Fibroblast of villous mesenchyme (primary cell): Measurements from ENCODE around the gene GRM8. TPM values are rescaled to one million over a fixed set of nuclear protein-coding genes. Genes with fewer than 3 reads are reported as not detected.
"Not testable (repeated sequence)": the region's sequence is repeated elsewhere in the genome, so short reads cannot be mapped to it uniquely, and the experiment has no call there.

ENCODE experiments used
- DNase-seq: peaks from one replicate; pipeline ENCODE4 v3.0.0-alpha.2; 2010; ENCODE audit warnings: low read depth
- H3K4me3 ChIP-seq: 2 replicates; pipeline ENCODE4 v1.5.1; 2011; ENCODE audit warnings: low read depth, mild to moderate bottlenecking, low read length
- total RNA-seq: library from RNA; depleted of rRNA; stranded (reverse); fragments of >200 nt; gene quantifications from 2 replicates; pipeline ENCODE4 v1.2.3, GENCODE V29; 2012
- TF ChIP-seq, protein P1 (sequence below): IDR thresholded peaks from 2 replicates; pipeline ENCODE4 v1.5.1; 2012; ENCODE audit warnings: low read depth, mild to moderate bottlenecking, low read length; ENCODE audit not compliant: insufficient read depth

The GRM8 gene
- total RNA-seq, 1 donor, result not detected

DNA sequence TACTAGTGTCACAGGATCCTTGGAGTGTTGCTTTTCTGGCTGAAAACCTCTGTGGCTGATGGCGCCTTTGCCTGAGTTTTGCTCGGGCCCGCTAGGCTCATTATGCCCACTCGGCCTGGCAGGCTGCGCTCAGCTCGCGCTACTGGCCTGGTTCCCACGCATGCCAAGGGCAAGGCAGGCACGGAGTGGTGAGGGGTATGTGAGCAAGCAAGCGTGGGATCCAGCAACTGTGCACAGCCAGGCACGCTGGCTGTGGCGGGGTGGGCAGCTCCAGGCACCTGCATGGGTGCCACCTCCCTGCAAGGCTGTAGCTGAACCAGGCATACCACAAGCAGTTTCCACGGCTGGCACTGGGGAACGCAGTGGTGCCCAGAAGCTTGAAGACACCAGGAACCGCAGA, 562.6 kb downstream of the GRM8 start:
- DNase-seq, result no peak
- TF ChIP-seq, protein P1, sequence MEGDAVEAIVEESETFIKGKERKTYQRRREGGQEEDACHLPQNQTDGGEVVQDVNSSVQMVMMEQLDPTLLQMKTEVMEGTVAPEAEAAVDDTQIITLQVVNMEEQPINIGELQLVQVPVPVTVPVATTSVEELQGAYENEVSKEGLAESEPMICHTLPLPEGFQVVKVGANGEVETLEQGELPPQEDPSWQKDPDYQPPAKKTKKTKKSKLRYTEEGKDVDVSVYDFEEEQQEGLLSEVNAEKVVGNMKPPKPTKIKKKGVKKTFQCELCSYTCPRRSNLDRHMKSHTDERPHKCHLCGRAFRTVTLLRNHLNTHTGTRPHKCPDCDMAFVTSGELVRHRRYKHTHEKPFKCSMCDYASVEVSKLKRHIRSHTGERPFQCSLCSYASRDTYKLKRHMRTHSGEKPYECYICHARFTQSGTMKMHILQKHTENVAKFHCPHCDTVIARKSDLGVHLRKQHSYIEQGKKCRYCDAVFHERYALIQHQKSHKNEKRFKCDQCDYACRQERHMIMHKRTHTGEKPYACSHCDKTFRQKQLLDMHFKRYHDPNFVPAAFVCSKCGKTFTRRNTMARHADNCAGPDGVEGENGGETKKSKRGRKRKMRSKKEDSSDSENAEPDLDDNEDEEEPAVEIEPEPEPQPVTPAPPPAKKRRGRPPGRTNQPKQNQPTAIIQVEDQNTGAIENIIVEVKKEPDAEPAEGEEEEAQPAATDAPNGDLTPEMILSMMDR, result no peak
- H3K4me3 ChIP-seq, result no peak overlapping the region

DNA sequence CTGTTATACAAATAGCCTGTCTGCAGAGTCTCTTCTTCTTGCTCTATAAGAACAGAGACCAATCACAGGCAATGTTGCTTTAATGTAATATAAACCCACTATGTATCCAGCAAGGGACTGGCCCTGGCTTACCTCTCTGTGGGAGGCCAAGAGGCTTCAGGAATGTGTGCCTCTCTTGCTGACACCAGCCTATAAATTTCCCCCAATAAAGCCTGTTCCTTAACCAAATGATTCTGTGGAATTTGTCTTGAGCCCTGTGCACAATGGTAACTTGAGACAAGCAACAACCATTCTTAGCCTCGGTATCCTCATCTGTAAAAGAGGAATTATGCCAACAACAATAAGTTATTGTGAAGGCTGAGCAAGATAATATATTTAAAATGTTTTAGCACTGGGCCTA, 563.7 kb downstream of the GRM8 start:
- no peak overlapping the region for H3K4me3 ChIP-seq
- TF ChIP-seq, protein P1, result no peak
- no peak for DNase-seq

DNA sequence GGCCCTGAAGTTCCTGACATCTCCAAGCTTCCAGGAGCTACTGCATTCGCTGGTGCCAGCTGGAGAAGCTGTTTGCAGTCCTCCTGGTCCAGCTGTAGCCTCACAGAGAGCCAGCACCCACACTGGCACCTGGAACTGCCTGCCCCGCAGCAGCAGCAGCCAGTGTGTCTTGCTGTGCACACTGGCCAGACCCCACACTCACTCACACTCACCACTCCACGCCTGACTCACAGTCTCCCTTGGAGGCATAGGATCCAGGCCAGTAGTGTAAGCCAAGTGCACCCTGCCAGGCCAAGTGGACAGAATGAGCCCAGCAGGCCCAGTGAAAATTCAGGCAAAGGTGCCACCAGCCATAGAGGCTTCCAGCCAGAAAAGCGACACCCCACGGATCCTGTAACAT, 566.3 kb downstream of the GRM8 start:
- DNase-seq, result no peak
- H3K4me3 ChIP-seq, result no peak overlapping the region
- TF ChIP-seq, protein P1, result no peak

DNA sequence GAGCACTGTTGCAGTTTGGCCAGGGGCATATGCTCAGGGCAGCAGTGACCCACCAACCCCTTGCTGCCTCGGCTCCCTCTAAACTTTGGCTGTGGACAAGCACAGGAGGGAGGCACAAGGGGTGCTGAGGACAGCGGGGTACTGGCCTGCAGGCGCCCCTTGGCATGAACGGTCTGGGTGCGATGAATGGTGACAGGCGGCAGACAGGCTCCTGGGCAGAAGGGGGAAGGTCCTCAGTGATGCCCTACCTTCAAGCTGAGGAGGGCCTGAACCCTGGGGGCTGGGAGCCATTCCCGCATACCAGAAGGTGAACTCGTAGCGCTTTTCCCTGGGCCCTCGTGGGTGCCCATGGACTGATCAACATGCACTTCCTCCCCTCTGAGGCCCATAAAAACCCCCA, 567.1 kb downstream of the GRM8 start:
- TF ChIP-seq, protein P1, result no peak
- DNase-seq, result no peak

DNA sequence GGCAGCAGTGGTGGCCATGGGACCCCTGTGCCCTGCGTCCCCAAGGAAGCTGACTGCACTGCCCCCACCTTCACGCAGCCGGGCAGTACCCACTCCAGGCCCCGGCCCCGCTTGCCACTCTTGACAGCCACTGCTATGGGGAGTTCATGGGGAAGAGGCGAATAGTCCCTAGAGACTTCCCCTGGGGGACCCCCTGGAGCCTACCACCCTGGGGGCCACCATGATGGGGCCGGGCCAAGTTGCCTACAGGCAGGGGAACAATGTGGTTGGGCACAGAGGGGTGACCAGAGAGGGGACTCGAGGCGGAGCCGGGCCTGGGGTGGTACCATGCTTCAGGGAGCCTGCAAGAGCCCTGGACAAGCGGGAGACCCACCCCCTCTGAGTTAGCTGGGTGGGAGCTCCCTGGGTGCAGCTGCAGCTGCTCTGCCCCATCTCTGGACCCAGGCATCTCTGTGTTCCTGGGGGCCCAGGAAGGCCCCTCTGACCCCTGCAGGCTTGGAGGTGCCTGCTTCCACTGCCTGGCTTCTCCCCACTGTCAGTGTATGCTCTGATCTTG, 567.6 kb downstream of the GRM8 start:
- no peak overlapping the region for H3K4me3 ChIP-seq
- DNase-seq, result no peak
- TF ChIP-seq, protein P1, result no peak

More for the DNA sequence above, 567.1 kb downstream of the GRM8 start:
- no peak overlapping the region for H3K4me3 ChIP-seq

DNA sequence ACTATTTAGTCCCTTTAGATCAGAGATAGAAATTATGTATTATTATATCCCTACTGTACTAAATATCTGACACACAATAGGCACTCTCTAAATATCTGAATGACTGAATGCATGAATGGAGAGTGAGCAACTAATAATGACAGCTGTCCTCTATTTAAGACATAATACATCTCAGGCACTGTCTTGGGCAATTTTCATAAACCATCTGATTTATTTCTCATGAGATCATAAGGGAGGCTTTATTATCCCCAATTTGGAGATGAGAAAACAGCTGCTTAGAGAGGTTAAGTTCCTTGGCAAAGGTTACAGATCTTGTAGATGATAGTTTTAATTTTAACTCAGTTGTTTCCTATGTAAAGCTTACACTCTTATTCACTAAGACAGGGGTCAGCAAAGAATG, 570.6 kb downstream of the GRM8 start:
- no peak overlapping the region for H3K4me3 ChIP-seq
- TF ChIP-seq, protein P1, result no peak
- DNase-seq, result no peak

DNA sequence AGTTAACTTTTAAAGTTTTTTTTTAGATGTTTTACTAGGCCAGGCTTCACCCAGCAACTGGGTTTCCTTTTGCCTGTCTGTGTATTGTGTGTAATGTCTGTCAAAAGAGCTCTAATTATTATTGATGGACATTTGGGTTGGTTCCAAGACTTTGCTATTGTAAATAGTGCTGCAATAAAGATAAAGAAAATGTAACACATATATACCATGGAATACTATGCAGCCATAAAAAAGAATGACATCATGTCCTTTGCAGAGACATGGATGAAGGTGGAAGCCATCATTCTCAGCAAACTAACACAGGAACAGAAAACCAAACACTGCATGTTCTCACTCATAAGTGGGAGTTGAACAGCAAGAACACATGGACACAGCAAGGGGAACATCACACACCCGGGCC, 584.0 kb downstream of the GRM8 start:
- H3K4me3 ChIP-seq, DNase-seq: not testable (repeated sequence)
